ENCODE data around the gene ARF5.

DNA sequence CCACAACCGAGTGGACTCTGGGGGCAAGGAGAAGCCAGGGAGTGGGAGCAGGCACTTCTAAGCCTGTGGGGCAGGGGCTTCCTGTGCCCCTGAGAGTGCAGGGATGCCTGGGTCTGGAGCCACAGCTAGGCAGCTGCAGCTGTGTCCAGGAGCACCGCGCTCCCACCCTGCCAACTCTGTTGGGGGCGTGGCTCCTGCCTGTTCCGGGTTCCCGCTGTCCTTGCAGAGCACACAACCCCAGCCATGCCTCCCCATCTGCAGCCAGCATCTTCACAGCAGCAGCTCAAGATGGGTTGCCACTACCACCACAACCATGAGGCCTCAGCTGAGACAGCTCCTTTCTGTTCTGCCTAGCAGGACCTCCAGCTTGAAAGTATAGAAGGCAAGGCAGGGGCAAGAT is 21.1 kb downstream of the ARF5 start:
- TF ChIP-seq, protein P1, sequence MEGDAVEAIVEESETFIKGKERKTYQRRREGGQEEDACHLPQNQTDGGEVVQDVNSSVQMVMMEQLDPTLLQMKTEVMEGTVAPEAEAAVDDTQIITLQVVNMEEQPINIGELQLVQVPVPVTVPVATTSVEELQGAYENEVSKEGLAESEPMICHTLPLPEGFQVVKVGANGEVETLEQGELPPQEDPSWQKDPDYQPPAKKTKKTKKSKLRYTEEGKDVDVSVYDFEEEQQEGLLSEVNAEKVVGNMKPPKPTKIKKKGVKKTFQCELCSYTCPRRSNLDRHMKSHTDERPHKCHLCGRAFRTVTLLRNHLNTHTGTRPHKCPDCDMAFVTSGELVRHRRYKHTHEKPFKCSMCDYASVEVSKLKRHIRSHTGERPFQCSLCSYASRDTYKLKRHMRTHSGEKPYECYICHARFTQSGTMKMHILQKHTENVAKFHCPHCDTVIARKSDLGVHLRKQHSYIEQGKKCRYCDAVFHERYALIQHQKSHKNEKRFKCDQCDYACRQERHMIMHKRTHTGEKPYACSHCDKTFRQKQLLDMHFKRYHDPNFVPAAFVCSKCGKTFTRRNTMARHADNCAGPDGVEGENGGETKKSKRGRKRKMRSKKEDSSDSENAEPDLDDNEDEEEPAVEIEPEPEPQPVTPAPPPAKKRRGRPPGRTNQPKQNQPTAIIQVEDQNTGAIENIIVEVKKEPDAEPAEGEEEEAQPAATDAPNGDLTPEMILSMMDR (IDR thresholded peaks at IDR 0.05): no peak
- no peak for TF ChIP-seq ZFX (IDR thresholded peaks at IDR 0.05; ENCODE audit: borderline replicate concordance)

All from 22Rv1 (cell line).